Fibroblast of lung (primary cell): ENCODE results near the gene NDST1. TPM values are rescaled to one million over a fixed set of nuclear protein-coding genes. Genes with fewer than 3 reads are reported as not detected.
A peak's percentile ranks its signal among the peaks of the same experiment; 100 is the strongest.
"Not testable (repeated sequence)": the region's sequence is repeated elsewhere in the genome, so short reads cannot be mapped to it uniquely, and the experiment has no call there.

ENCODE experiments used
- DNase-seq, 2 donors: peaks; one replicate each; pipeline versions ENCODE4 v3.0.0 to v3.0.0-alpha.2; 2010; ENCODE audit warnings: low read depth in 2 of 2
- H2AFZ ChIP-seq: 2 replicates; pipeline ENCODE4 v1.5.1; 2012; ENCODE audit warnings: low read length, control low read depth, inconsistent platforms
- H3K27ac ChIP-seq: 2 replicates; pipeline ENCODE4 v1.5.1; 2011; ENCODE audit warnings: low read length, control low read depth; ENCODE audit not compliant: insufficient read depth
- H3K27me3 ChIP-seq: 2 replicates; pipeline ENCODE4 v1.5.1; 2011; ENCODE audit warnings: mild to moderate bottlenecking, low read length; ENCODE audit not compliant: control insufficient read depth, insufficient read depth
- H3K36me3 ChIP-seq: 2 replicates; pipeline ENCODE4 v1.5.1; 2011; ENCODE audit warnings: low read length; ENCODE audit not compliant: control insufficient read depth, insufficient read depth
- H3K4me1 ChIP-seq: 2 replicates; pipeline ENCODE4 v1.5.1; 2011; ENCODE audit warnings: low read length; ENCODE audit not compliant: control insufficient read depth, insufficient read depth; ENCODE audit errors: extremely low read depth
- H3K4me2 ChIP-seq: 2 replicates; pipeline ENCODE4 v1.5.1; 2011; ENCODE audit warnings: low read length, control low read depth; ENCODE audit not compliant: insufficient read depth; ENCODE audit errors: extremely low read depth
- H3K4me3 ChIP-seq, 4 experiments: fragments of 200-600 bp in 1 of 4; sonication (generic) in 1 of 4; replicated peaks in 1 of 4; 2 replicates each; pipeline ENCODE4 v1.5.1; 2011 to 2016; ENCODE audit warnings: low read length in 4 of 4, low read depth in 3 of 4, mild to moderate bottlenecking in 3 of 4, control low read depth in 2 of 4, inconsistent platforms in 1 of 4, mixed read lengths in 1 of 4; ENCODE audit not compliant: insufficient read depth in 1 of 4; ENCODE audit errors: control extremely low read depth in 1 of 4
- H3K79me2 ChIP-seq: 2 replicates; pipeline ENCODE4 v1.5.1; 2012; ENCODE audit warnings: mild to moderate bottlenecking, low read length, inconsistent platforms; ENCODE audit not compliant: control insufficient read depth, insufficient read depth
- H3K9ac ChIP-seq: 2 replicates; pipeline ENCODE4 v1.5.1; 2011; ENCODE audit warnings: mild to moderate bottlenecking, low read length, control low read depth; ENCODE audit not compliant: insufficient read depth
- H3K9me3 ChIP-seq: 2 replicates; pipeline ENCODE4 v1.5.1; 2012; ENCODE audit warnings: low read depth, low read length; ENCODE audit not compliant: control insufficient read depth, insufficient read depth
- H4K20me1 ChIP-seq: 2 replicates; pipeline ENCODE4 v1.5.1; 2011; ENCODE audit warnings: low read length; ENCODE audit not compliant: control insufficient read depth, insufficient read depth; ENCODE audit errors: extremely low read depth
- CTCF ChIP-seq, 2 donors: IDR thresholded peaks in 1 of 2; conservative IDR thresholded peaks in 1 of 2; 1 replicate in 1 of 2; 2 replicates in 1 of 2; pipeline ENCODE4 v1.5.1; 2011 to 2012; ENCODE audit warnings: low read length in 2 of 2, control low read depth in 1 of 2, inconsistent platforms in 1 of 2, low read depth in 1 of 2, mild to moderate bottlenecking in 1 of 2
- EZH2 ChIP-seq: IDR thresholded peaks from 2 replicates; pipeline ENCODE4 v1.5.1; 2012; ENCODE audit warnings: low read length, control low read depth, mild to moderate bottlenecking; ENCODE audit errors: missing control alignments
- polyA plus RNA-seq, 2 donors: library from polyadenylated mRNA; depleted of rRNA in 1 of 2; stranded (reverse) in 1 of 2; unstranded in 1 of 2; fragments of >200 nt; gene quantifications; 2 replicates each; pipeline ENCODE4 v1.2.1, GENCODE V29; 2011 to 2012; ENCODE audit warnings: missing spikeins in 1 of 2
- total RNA-seq: library from RNA; depleted of rRNA; stranded (reverse); fragments of >200 nt; gene quantifications from 2 replicates; pipeline ENCODE4 v1.2.1, GENCODE V29; 2014

NDST1 gene
- total and polyA plus RNA-seq, 2 donors (not counting 1 experiment from before 2014, with no cell fraction given), result 38.5 to 94.8 TPM

GRCh38 chr5:150516011-150516410 is 8.1 kb downstream of the NDST1 start:
- H4K20me1 ChIP-seq, result no peaks in the 10 kb centered on the region
- peaks cover 5% of the 10 kb centered on the region for H3K36me3 ChIP-seq
- peak overlapping the region; percentile 56 for H3K9ac ChIP-seq
- peaks cover 53% of the 10 kb centered on the region for H3K4me1 ChIP-seq
- peak overlapping the region; percentile 80 for H3K27ac ChIP-seq
- H3K4me2 ChIP-seq, result no peak overlapping the region
- no peaks in the 10 kb centered on the region for H3K27me3 ChIP-seq
- TF ChIP-seq CTCF (conservative IDR thresholded peaks at IDR 0.05 in 1 of 2, IDR thresholded peaks at IDR 0.05 in 1 of 2; ENCODE audit: low read depth in 1 of 2, low read length in 2 of 2) (no peak), EZH2 (no peak)
- DNase-seq, result peak; percentile 42 to 67
- no peaks in the 10 kb centered on the region for H3K9me3 ChIP-seq
- no peak overlapping the region for H2AFZ ChIP-seq
- peaks cover 75% of the 10 kb centered on the region for H3K79me2 ChIP-seq
- H3K4me3 ChIP-seq, result no peak overlapping the region

GRCh38 chr5:150517272-150518152 is 9.6 kb downstream of the NDST1 start:
- H3K79me2 ChIP-seq, result peaks cover 74% of the 10 kb centered on the region
- peak overlapping the region; percentile 9 for H3K9ac ChIP-seq
- DNase-seq, result peak; percentile 96 to 97
- no peaks in the 10 kb centered on the region for H4K20me1 ChIP-seq
- H3K4me1 ChIP-seq, result peaks cover 39% of the 10 kb centered on the region
- TF ChIP-seq CTCF (conservative IDR thresholded peaks at IDR 0.05 in 1 of 2, IDR thresholded peaks at IDR 0.05 in 1 of 2; ENCODE audit: low read depth in 1 of 2, low read length in 2 of 2) (no peak), EZH2 (no peak)
- H2AFZ ChIP-seq, result no peak overlapping the region
- H3K27me3 ChIP-seq, result no peaks in the 10 kb centered on the region
- H3K4me2 ChIP-seq, result no peak overlapping the region
- H3K9me3 ChIP-seq, result no peaks in the 10 kb centered on the region
- no peak overlapping the region for H3K4me3 ChIP-seq
- peaks cover 14% of the 10 kb centered on the region for H3K36me3 ChIP-seq
- H3K27ac ChIP-seq, result peak overlapping the region; percentile 80

- not testable (repeated sequence) for H3K9me3 ChIP-seq, H3K4me3 ChIP-seq, H3K27me3 ChIP-seq, H3K4me2 ChIP-seq, H3K9ac ChIP-seq, H4K20me1 ChIP-seq, H2AFZ ChIP-seq, H3K27ac ChIP-seq, DNase-seq
- H3K36me3 ChIP-seq, result peaks cover 14% of the 10 kb centered on the region
- peaks cover 43% of the 10 kb centered on the region for H3K4me1 ChIP-seq
- peaks cover 75% of the 10 kb centered on the region for H3K79me2 ChIP-seq
Measured at GRCh38 chr5:150518712-150519559, 11.0 kb downstream of the NDST1 start.
